Testis (tissue), 3 donors: ENCODE results near the gene HDAC6. TPM values are rescaled to one million over a fixed set of nuclear protein-coding genes. Genes with fewer than 3 reads are reported as not detected.

Experiments
- DNase-seq: peaks from one replicate; pipeline ENCODE4 v3.0.0-alpha.2; 2019
- H3K27ac ChIP-seq, 2 donors: fragments of 200-600 bp; sonication (generic); one replicate each; pipeline ENCODE4 v1.5.1; 2019
- H3K27me3 ChIP-seq: fragments of 200-600 bp; sonication (generic); one replicate; pipeline ENCODE4 v1.5.1; 2019
- H3K36me3 ChIP-seq: fragments of 200-600 bp; sonication (generic); one replicate; pipeline ENCODE4 v1.5.1; 2017; ENCODE audit warnings: low read depth; ENCODE audit errors: missing control alignments
- H3K4me1 ChIP-seq: fragments of 200-600 bp; sonication (generic); one replicate; pipeline ENCODE4 v1.5.1; 2019
- H3K4me3 ChIP-seq, 2 donors: fragments of 200-600 bp; sonication (generic); one replicate each; pipeline ENCODE4 v1.5.1; 2017 to 2019
- H3K9me3 ChIP-seq: fragments of 200-600 bp; sonication (generic); one replicate; pipeline ENCODE4 v1.5.1; 2017
- POLR2A ChIP-seq: fragments of 450-650 bp; IDR thresholded peaks from one replicate; pipeline ENCODE4 v1.6.1; 2017; ENCODE audit warnings: antibody characterized with exemption, mild to moderate bottlenecking, moderate library complexity
- WGBS, 2 donors: methylation state at CpG; one replicate each; pipeline ENCODE4 v1.1.5; 2018; 5-methylcytosine and 5-hydroxymethylcytosine counted together
- intact Hi-C: fragments of 100-400 bp; cut with DNase I; formaldehyde crosslinking; loops from one replicate; pipeline ENCODE4 v1.15.1; 2023; ENCODE audit warnings: low total_unique reads
- polyA plus RNA-seq: library from polyadenylated mRNA; stranded (reverse); fragments of 350-450 nt; fragmentation: Illumina TruSeq; extraction: RNeasy Lipid Tissue Mini Kit (QIAGEN cat#74804); gene quantifications from one replicate; pipeline ENCODE4 v1.2.3, GENCODE V29; 2014; ENCODE audit warnings: low read depth, low replicate concordance; ENCODE audit not compliant: insufficient read depth
- total RNA-seq, 2 donors: library from RNA; depleted of rRNA; stranded (reverse); fragments of >200 nt; gene quantifications; one replicate each; pipeline ENCODE4 v1.2.3, GENCODE V29; 2016
- TF ChIP-seq, protein P1 (sequence below), 3 experiments: fragments of 450-650 bp in 2 of 3; fragments of 200-600 bp in 1 of 3; sonication (generic) in 1 of 3; IDR thresholded peaks; one replicate each; pipeline ENCODE4 v1.5.1; 2016 to 2019; ENCODE audit warnings: antibody characterized with exemption in 3 of 3, mild to moderate bottlenecking in 2 of 3, moderate library complexity in 1 of 3

Gene HDAC6
- total and polyA plus RNA-seq, 3 donors from 2014 or later: 147 to 269 (median 223) TPM

DNA sequence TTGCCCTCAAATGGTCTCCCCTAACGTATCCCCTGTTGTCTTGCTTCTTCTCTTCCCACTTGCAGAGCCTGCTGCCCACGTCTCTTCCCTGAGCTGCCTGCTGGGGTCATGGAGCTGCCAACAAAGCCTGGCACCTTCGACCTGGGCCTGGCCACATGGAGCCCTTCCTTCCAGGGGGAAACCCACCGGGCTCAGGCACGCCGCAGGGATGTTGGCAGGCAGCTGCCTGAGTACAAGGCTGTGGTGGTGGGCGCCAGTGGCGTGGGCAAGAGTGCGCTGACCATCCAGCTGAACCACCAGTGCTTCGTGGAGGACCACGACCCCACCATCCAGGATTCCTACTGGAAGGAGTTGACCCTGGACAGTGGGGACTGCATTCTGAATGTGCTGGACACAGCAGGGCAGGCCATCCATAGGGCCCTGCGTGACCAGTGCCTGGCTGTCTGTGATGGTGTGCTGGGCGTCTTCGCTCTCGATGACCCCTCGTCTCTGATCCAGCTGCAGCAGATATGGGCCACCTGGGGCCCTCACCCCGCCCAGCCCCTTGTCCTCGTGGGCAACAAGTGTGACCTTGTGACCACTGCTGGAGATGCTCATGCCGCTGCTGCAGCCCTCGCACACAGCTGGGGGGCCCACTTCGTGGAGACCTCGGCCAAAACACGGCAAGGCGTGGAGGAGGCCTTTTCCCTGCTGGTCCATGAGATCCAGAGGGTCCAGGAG is 27.3 kb downstream of the HDAC6 start:
- TF ChIP-seq, protein P1, sequence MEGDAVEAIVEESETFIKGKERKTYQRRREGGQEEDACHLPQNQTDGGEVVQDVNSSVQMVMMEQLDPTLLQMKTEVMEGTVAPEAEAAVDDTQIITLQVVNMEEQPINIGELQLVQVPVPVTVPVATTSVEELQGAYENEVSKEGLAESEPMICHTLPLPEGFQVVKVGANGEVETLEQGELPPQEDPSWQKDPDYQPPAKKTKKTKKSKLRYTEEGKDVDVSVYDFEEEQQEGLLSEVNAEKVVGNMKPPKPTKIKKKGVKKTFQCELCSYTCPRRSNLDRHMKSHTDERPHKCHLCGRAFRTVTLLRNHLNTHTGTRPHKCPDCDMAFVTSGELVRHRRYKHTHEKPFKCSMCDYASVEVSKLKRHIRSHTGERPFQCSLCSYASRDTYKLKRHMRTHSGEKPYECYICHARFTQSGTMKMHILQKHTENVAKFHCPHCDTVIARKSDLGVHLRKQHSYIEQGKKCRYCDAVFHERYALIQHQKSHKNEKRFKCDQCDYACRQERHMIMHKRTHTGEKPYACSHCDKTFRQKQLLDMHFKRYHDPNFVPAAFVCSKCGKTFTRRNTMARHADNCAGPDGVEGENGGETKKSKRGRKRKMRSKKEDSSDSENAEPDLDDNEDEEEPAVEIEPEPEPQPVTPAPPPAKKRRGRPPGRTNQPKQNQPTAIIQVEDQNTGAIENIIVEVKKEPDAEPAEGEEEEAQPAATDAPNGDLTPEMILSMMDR (IDR thresholded peaks at IDR 0.05): no peak
- TF ChIP-seq POLR2A: no peak
- WGBS, 2 donors: 88 to 92% methylated on average over 6 to 15 of the region's 24 CpGs
- Histone ChIP-seq H3K4me1 (no peaks in the 10 kb centered on the region), H3K9me3 (no peaks in the 10 kb centered on the region), H3K36me3 (no peaks in the 10 kb centered on the region), H3K4me3 (no peak overlapping the region), H3K27me3 (no peaks in the 10 kb centered on the region), H3K27ac (no peak overlapping the region)
- intact Hi-C loops: no loop called here
- no peak for DNase-seq

DNA sequence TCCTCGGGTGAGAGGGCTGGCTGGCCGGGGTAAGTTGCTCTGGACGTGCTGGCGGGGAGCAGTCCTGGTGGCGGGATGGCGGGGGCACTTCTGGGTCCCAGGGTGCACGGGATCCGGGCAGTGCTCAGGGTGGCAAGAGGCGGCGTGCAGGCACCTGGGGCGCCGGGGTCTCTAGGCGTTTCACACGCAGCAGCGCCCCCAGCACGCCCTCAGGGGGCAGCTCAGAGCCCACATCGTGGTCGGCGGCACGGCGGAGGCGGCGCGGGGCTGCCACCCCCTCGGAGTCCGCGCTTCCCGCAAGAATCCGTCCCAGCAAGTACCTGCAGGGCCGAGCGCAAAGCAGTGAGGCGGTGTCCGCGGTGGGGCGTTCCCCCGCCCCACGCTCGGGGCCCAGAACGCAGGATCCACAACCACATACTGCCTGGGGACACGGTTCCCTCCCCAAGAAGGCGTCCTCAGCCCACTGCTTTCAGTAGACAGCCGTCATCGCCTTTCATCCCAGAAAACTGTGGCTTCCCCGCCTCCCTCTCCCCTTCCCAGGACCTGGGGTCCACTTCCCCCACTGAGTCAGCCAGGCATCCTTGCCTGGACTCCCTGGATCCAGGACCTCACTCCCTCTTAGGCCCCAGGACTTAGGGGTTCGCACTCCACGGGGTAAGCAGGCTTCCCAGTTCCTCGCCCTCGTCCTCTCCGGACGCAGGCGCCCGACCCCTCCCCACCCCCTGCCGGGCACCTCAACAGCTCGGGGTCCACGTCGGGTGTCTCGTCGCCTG is 29.5 kb downstream of the HDAC6 start:
- no peaks in the 10 kb centered on the region for H3K4me1 ChIP-seq
- no peaks in the 10 kb centered on the region for H3K9me3 ChIP-seq
- no peaks in the 10 kb centered on the region for H3K36me3 ChIP-seq
- TF ChIP-seq, protein P1 (IDR thresholded peaks at IDR 0.05): no peak
- TF ChIP-seq POLR2A: no peak
- no peak overlapping the region for H3K4me3 ChIP-seq
- no peaks in the 10 kb centered on the region for H3K27me3 ChIP-seq
- WGBS, 2 donors: 0 to 24% methylated on average over 3 to 26 of the region's 58 CpGs
- DNase-seq: no peak
- H3K27ac ChIP-seq: no peak overlapping the region
- intact Hi-C loops: no loop called here

DNA sequence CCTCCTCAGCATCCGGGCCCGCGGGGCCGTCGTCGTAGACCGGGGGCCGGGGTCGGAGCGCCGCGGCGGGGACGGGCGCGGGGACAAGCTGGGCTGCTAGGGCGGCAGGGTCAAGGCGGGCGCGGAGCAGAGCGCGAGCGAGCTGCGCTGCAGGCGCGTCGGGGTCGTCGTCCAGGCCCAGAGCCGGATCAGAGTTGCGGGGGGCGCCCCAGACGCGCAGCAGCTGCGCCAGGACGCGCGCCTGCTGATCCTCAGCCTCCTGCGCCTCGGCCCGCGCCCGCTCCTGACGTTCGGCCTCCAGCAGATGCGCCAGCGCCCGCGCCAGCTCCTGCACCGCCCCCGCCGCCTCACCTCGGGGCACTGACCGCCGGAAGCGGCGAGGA is 30.0 kb downstream of the HDAC6 start:
- intact Hi-C loops: no loop called here
- Histone ChIP-seq H3K4me3 (no peak overlapping the region), H3K27me3 (no peaks in the 10 kb centered on the region), H3K27ac (no peak overlapping the region), H3K9me3 (no peaks in the 10 kb centered on the region), H3K4me1 (no peaks in the 10 kb centered on the region), H3K36me3 (no peaks in the 10 kb centered on the region)
- no peak for DNase-seq
- TF ChIP-seq, protein P1 (IDR thresholded peaks at IDR 0.05): no peak
- no peak for TF ChIP-seq POLR2A
- 9% methylated on average over 6 of the region's 57 CpGs; no CpG with 5 or more reads in 1 of the 2 donors for WGBS, 2 donors

DNA sequence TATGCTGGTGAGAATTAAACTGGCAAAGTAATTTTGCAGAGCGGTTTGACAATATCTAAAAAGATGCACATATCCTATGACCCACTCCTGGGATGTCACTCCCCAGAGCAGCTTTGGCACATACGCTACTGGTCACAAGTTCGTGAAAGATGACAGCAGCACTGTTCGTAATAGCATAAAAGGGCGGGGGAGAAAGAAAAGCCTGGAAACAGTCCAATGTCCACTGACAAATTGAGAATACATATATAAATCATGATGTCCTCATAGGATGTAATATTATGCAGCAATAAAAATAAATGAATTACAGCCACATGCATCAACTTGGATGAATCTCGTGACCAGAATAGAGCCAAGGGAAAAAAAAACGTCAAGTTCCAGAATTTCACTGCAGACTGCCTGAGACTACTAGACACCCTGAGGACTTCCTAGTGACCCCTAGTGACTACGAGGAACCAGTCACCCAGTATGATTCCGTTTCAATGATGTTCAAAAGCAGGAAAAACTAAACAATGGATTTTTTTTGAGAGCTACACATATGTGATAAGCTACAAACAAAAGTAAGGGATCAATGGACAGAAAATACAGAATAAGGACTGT is 31.8 kb downstream of the HDAC6 start:
- H3K36me3 ChIP-seq: no peaks in the 10 kb centered on the region
- no peak for DNase-seq
- H3K4me1 ChIP-seq: no peaks in the 10 kb centered on the region
- intact Hi-C loops: no loop called here
- no peaks in the 10 kb centered on the region for H3K27me3 ChIP-seq
- TF ChIP-seq, protein P1 (IDR thresholded peaks at IDR 0.05): no peak
- no peak for TF ChIP-seq POLR2A
- H3K27ac ChIP-seq: no peak overlapping the region
- no peak overlapping the region for H3K4me3 ChIP-seq
- WGBS, 2 donors: 45 to 54% methylated on average over 9 of the region's 9 CpGs
- H3K9me3 ChIP-seq: no peaks in the 10 kb centered on the region
